ENCODE data around the gene DNAH2. TPM values are rescaled to one million over a fixed set of nuclear protein-coding genes. Genes with fewer than 3 reads are reported as not detected.

The DNAH2 gene
- total RNA-seq, 1 donor from 2014 or later, result 0.09 TPM

- Mint-ChIP-seq H3K9me3 (no peaks in the 10 kb centered on the region), H3K36me3 (peaks cover 25% of the 10 kb centered on the region), H3K27me3 (ENCODE audit: insufficient read depth, low read depth) (peaks cover 3% of the 10 kb centered on the region), H3K4me1 (peaks cover 3% of the 10 kb centered on the region), H3K4me3 (no peak overlapping the region), H3K27ac (no peak overlapping the region)
- TF ChIP-seq EZH2 (IDR thresholded peaks at IDR 0.05), result no peak
- TF ChIP-seq EZH2phosphoT487 (IDR thresholded peaks at IDR 0.05), result no peak
- no peaks in the 10 kb centered on the region for H3K9me3 ChIP-seq (ENCODE audit: low read depth)
- no peak overlapping the region for H3K9ac ChIP-seq
- H3K27ac ChIP-seq, result no peak overlapping the region
- no peaks in the 10 kb centered on the region for H3K79me2 ChIP-seq (ENCODE audit: low read depth)
- H4K20me1 ChIP-seq (ENCODE audit: low read depth), result no peaks in the 10 kb centered on the region
- H2AFZ ChIP-seq (replicated peaks), result no peak overlapping the region
- H3K4me2 ChIP-seq, result no peak overlapping the region
- no peak for DNase-seq (ENCODE audit: low spot score)
- no peak overlapping the region for H3K4me3 ChIP-seq
- no peaks in the 10 kb centered on the region for H3F3A ChIP-seq (ENCODE audit: low read depth)
- no peaks in the 10 kb centered on the region for H3K27me3 ChIP-seq
- H3K36me3 ChIP-seq, result peaks cover 3% of the 10 kb centered on the region
- H3K4me1 ChIP-seq, result no peaks in the 10 kb centered on the region
Observed at GRCh38 chr17:7695586-7695985, 22.0 kb upstream of the DNAH2 start.

GRCh38 chr17:7697828-7698588 lies 19.5 kb upstream of the DNAH2 start:
- H3K4me3 Mint-ChIP-seq, result no peak overlapping the region
- Histone ChIP-seq H3K4me1 (no peaks in the 10 kb centered on the region), H3K36me3 (peaks cover 3% of the 10 kb centered on the region), H3K9ac (no peak overlapping the region), H3K79me2 (ENCODE audit: low read depth) (no peaks in the 10 kb centered on the region), H3K4me2 (no peak overlapping the region), H4K20me1 (ENCODE audit: low read depth) (peaks cover under 1% of the 10 kb centered on the region), H3K4me3 (no peak overlapping the region), H2AFZ (replicated peaks) (no peak overlapping the region), H3F3A (ENCODE audit: low read depth) (no peaks in the 10 kb centered on the region), H3K9me3 (ENCODE audit: low read depth) (no peaks in the 10 kb centered on the region), H3K27ac (no peak overlapping the region), H3K27me3 (no peaks in the 10 kb centered on the region)
- no peak overlapping the region for H3K27ac Mint-ChIP-seq
- no peak for DNase-seq (ENCODE audit: low spot score)
- H3K36me3 Mint-ChIP-seq, result peaks cover 24% of the 10 kb centered on the region
- TF ChIP-seq EZH2 (IDR thresholded peaks at IDR 0.05) (no peak), CTCF (IDR thresholded peaks at IDR 0.05) (no peak), EZH2phosphoT487 (IDR thresholded peaks at IDR 0.05) (no peak)
- peaks cover 3% of the 10 kb centered on the region for H3K27me3 Mint-ChIP-seq (ENCODE audit: insufficient read depth, low read depth)
- H3K4me1 Mint-ChIP-seq, result peaks cover 5% of the 10 kb centered on the region
- no peaks in the 10 kb centered on the region for H3K9me3 Mint-ChIP-seq

- peaks cover 9% of the 10 kb centered on the region for H3K27me3 ChIP-seq
- Mint-ChIP-seq H3K36me3 (peaks cover 18% of the 10 kb centered on the region), H3K9me3 (no peaks in the 10 kb centered on the region), H3K27me3 (ENCODE audit: insufficient read depth, low read depth) (peaks cover 3% of the 10 kb centered on the region), H3K4me3 (no peak overlapping the region), H3K27ac (peak overlapping the region; percentile 32), H3K4me1 (peaks cover 20% of the 10 kb centered on the region)
- H3K36me3 ChIP-seq, result peaks cover 3% of the 10 kb centered on the region
- H3K4me2 ChIP-seq, result no peak overlapping the region
- peaks cover 14% of the 10 kb centered on the region for H3F3A ChIP-seq (ENCODE audit: low read depth)
- no peak overlapping the region for H2AFZ ChIP-seq (replicated peaks)
- peaks cover 11% of the 10 kb centered on the region for H3K4me1 ChIP-seq
- H4K20me1 ChIP-seq (ENCODE audit: low read depth), result peaks cover 11% of the 10 kb centered on the region
- H3K9me3 ChIP-seq (ENCODE audit: low read depth), result no peaks in the 10 kb centered on the region
- no peak for DNase-seq (ENCODE audit: low spot score)
- no peak overlapping the region for H3K9ac ChIP-seq
- H3K79me2 ChIP-seq (ENCODE audit: low read depth), result no peaks in the 10 kb centered on the region
- H3K4me3 ChIP-seq, result no peak overlapping the region
- TF ChIP-seq EZH2 (IDR thresholded peaks at IDR 0.05), result no peak
- TF ChIP-seq CTCF (IDR thresholded peaks at IDR 0.05), result no peak
- H3K27ac ChIP-seq, result no peak overlapping the region
Observed at GRCh38 chr17:7700510-7700909, 17.0 kb upstream of the DNAH2 start.

GRCh38 chr17:7701681-7702080 lies 15.9 kb upstream of the DNAH2 start:
- H3K79me2 ChIP-seq (ENCODE audit: low read depth), result peaks cover under 1% of the 10 kb centered on the region
- H3K36me3 ChIP-seq, result peaks cover 3% of the 10 kb centered on the region
- no peak for TF ChIP-seq EZH2 (IDR thresholded peaks at IDR 0.05)
- TF ChIP-seq EZH2phosphoT487 (IDR thresholded peaks at IDR 0.05), result no peak
- no peak for TF ChIP-seq CTCF (IDR thresholded peaks at IDR 0.05)
- no peak overlapping the region for H3K4me2 ChIP-seq
- no peak overlapping the region for H3K9ac ChIP-seq
- no peak for DNase-seq (ENCODE audit: low spot score)
- Mint-ChIP-seq H3K4me3 (peak overlapping the region; percentile 14), H3K36me3 (peaks cover 9% of the 10 kb centered on the region), H3K27me3 (ENCODE audit: insufficient read depth, low read depth) (peaks cover 4% of the 10 kb centered on the region), H3K9me3 (no peaks in the 10 kb centered on the region), H3K27ac (peak overlapping the region; percentile 81), H3K4me1 (peaks cover 29% of the 10 kb centered on the region)
- peaks cover 19% of the 10 kb centered on the region for H3K4me1 ChIP-seq
- no peaks in the 10 kb centered on the region for H3K9me3 ChIP-seq (ENCODE audit: low read depth)
- H3F3A ChIP-seq (ENCODE audit: low read depth), result peaks cover 19% of the 10 kb centered on the region
- H3K27me3 ChIP-seq, result peaks cover 15% of the 10 kb centered on the region
- no peak overlapping the region for H3K27ac ChIP-seq
- H3K4me3 ChIP-seq, result no peak overlapping the region
- no peak overlapping the region for H2AFZ ChIP-seq (replicated peaks)
- peaks cover 20% of the 10 kb centered on the region for H4K20me1 ChIP-seq (ENCODE audit: low read depth)

Data from neural progenitor cell (in vitro differentiated cells).